Psoas muscle (tissue), 8 donors: ENCODE data around the gene ST6GALNAC6. TPM values are rescaled to one million over a fixed set of nuclear protein-coding genes. Genes with fewer than 3 reads are reported as not detected.

Source experiments
- ATAC-seq, 4 donors: fragments of 200-7000 bp; cut with Tn5 transposase; one replicate each; pipeline ENCODE4 v1.9.1; 2020; ENCODE audit warnings: moderate library complexity in 3 of 4, mild to moderate bottlenecking in 2 of 4
- DNase-seq, 2 donors: peaks; one replicate each; pipeline ENCODE4 v3.0.0-alpha.2; 2020
- H3K27ac ChIP-seq: fragments of 200-600 bp; one replicate; pipeline ENCODE4 v1.8.0; 2022
- H3K27me3 ChIP-seq, 3 donors: fragments of 200-600 bp in 1 of 3; one replicate each; pipeline versions ENCODE4 v1.6.1 to v1.8.0; 2013 to 2022; ENCODE audit warnings: low read length in 2 of 3, mild to moderate bottlenecking in 2 of 3, moderate library complexity in 1 of 3; ENCODE audit not compliant: insufficient read depth in 3 of 3
- H3K36me3 ChIP-seq, 2 donors: fragments of 200-600 bp in 1 of 2; one replicate each; pipeline versions ENCODE4 v1.6.1 to v1.8.0; 2013 to 2022; ENCODE audit warnings: low read depth in 1 of 2, mild to moderate bottlenecking in 1 of 2, moderate library complexity in 1 of 2; ENCODE audit not compliant: insufficient read depth in 1 of 2
- H3K4me1 ChIP-seq: fragments of 200-600 bp; one replicate; pipeline ENCODE4 v1.8.0; 2022
- H3K4me3 ChIP-seq: fragments of 200-600 bp; one replicate; pipeline ENCODE4 v1.8.0; 2022; ENCODE audit warnings: mild to moderate bottlenecking
- H3K9me3 ChIP-seq: fragments of 200-600 bp; one replicate; pipeline ENCODE4 v1.8.0; 2022
- CTCF ChIP-seq: fragments of 200-600 bp; IDR thresholded peaks from one replicate; pipeline ENCODE4 v1.8.0; 2022; ENCODE audit warnings: antibody characterized with exemption
- WGBS, 3 donors: extraction: QIAGEN DNeasy Blood & Tissue Kit; methylation state at CpG; one replicate each; pipeline versions ENCODE4 v1.1.6 to v1.1.7; 2013; 5-methylcytosine and 5-hydroxymethylcytosine counted together
- intact Hi-C, 2 donors: fragments of 100-400 bp; cut with DNase I; formaldehyde crosslinking; loops; one replicate each; pipeline versions ENCODE4 v1.11.0 to v1.14.2; 2022
- polyA plus RNA-seq, 3 donors: library from polyadenylated mRNA; stranded (reverse); fragments of 200-250 nt; gene quantifications; one replicate each; pipeline ENCODE4 v1.2.3, GENCODE V29; 2013
- total RNA-seq, 4 donors: library from RNA; stranded (reverse); fragmentation: NEBNext Ultra II Directional in 2 of 4; extraction: Animal tissue kit (Norgen Biotek cat#: 25700) in 2 of 4; gene quantifications; one replicate each; pipeline versions ENCODE4 v1.2.1 to v1.2.4, GENCODE V29; 2021 to 2023
- donor health status: healthy with polysubstance abuse.
- donor health status: DM: no; HTN: no; CAD: no; lungs with moderate emphysema.
- donor health status: Bipolar disorder and iron deficiency.
- donor health status: healthy.
- donor health status: DM: yes; HTN: yes; CAD: no.
- donor health status: DM: no; HTN: no; CAD: no.
- donor health status: DM: no; HTN: no; CAD: no.
- donor health status: DM: yes; HTN: yes; CAD: no.

Gene ST6GALNAC6
- total and polyA plus RNA-seq, 7 donors, result 18.5 to 35.5 (median 25.0) TPM

DNA sequence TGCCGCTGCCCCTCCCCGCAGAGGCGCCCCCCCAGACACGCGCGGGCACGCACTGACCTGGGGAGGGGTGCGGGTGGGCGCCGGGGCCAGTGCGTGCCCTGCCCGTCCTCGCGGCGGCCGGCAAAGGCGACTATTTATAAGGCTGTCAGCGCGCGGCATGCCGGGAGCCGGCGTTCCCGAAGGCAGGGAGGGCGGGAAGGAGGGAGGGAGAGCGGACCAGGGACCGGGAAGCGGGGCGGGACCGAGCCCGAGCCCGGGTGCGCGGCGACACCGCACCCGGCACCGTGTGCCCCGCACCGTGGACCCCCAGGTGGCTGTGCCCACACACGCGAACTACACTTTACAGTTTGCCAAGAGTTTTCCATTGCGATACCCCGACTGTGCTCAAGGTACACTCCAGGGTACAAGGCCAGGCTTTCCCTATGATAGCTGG, 21.8 kb downstream of the ST6GALNAC6 start, which contains the start of gene AK1:
Gene AK1 (minus strand): TSS at position 110 of the 433 bp plus-strand sequence. CDS start 3,058 bp downstream, outside the sequence.
- Histone ChIP-seq H3K9me3 (no peaks in the 10 kb centered on the region), H3K4me1 (peaks cover 41% of the 10 kb centered on the region), H3K27me3 (no peaks in the 10 kb centered on the region), H3K36me3 (peaks cover 0 to 9% of the 10 kb centered on the region in 2 donors), H3K27ac (peak within 1 kb of the TSS; percentile 85), H3K4me3 (peak within 1 kb of the TSS; percentile 78)
- ATAC-seq, result peak; percentile 75 to 83 (median 78)
- intact Hi-C loops, result loop anchor here in 1 of 2 donors (5.0 kb wide), 1 partner anchor 90 kb away; the partner anchor contains the start of gene CDK9
- peak; percentile 83 to 89 for DNase-seq
- 0 to 1% (median 1%) methylated on average over 26 to 44 of the region's 44 CpGs for WGBS, 3 donors
- TF ChIP-seq CTCF, result no peak

GRCh38 chr9:127876764-127877562, 22.4 kb downstream of the ST6GALNAC6 start:
- Histone ChIP-seq H3K9me3 (no peaks in the 10 kb centered on the region), H3K27ac (peak overlapping the region; percentile 85), H3K4me3 (peak overlapping the region; percentile 78), H3K4me1 (peaks cover 41% of the 10 kb centered on the region), H3K27me3 (no peaks in the 10 kb centered on the region), H3K36me3 (peaks cover 0 to 15% of the 10 kb centered on the region in 2 donors)
- intact Hi-C loops, result loop anchor here in 1 of 2 donors (5.0 kb wide), 1 partner anchor 90 kb away; the partner anchor contains the start of gene CDK9
- peak; percentile 41 to 74 for DNase-seq
- TF ChIP-seq CTCF, result no peak
- 11 to 22% (median 14%) methylated on average over 17 to 26 of the region's 26 CpGs for WGBS, 3 donors
- peak; percentile 36 to 55 (median 52) for ATAC-seq

- H3K4me3 ChIP-seq, result peak overlapping the region; percentile 78
- no peaks in the 10 kb centered on the region for H3K27me3 ChIP-seq
- peak overlapping the region; percentile 85 for H3K27ac ChIP-seq
- peaks cover 41% of the 10 kb centered on the region for H3K4me1 ChIP-seq
- DNase-seq (no peak), ATAC-seq (peak in 3 of 4 donors; percentile 10 to 57 (median 39))
- 21 to 42% (median 33%) methylated on average over 12 to 14 of the region's 14 CpGs for WGBS, 3 donors
- TF ChIP-seq CTCF, result peak; percentile 15
- no peaks in the 10 kb centered on the region for H3K9me3 ChIP-seq
- intact Hi-C loops, result loop anchor here in 1 of 2 donors (5.0 kb wide), 1 partner anchor 89 kb away; the partner anchor contains the start of gene CDK9
- peaks cover 0 to 23% of the 10 kb centered on the region in 2 donors for H3K36me3 ChIP-seq
Observed at GRCh38 chr9:127876026-127876763, 23.2 kb downstream of the ST6GALNAC6 start.

DNA sequence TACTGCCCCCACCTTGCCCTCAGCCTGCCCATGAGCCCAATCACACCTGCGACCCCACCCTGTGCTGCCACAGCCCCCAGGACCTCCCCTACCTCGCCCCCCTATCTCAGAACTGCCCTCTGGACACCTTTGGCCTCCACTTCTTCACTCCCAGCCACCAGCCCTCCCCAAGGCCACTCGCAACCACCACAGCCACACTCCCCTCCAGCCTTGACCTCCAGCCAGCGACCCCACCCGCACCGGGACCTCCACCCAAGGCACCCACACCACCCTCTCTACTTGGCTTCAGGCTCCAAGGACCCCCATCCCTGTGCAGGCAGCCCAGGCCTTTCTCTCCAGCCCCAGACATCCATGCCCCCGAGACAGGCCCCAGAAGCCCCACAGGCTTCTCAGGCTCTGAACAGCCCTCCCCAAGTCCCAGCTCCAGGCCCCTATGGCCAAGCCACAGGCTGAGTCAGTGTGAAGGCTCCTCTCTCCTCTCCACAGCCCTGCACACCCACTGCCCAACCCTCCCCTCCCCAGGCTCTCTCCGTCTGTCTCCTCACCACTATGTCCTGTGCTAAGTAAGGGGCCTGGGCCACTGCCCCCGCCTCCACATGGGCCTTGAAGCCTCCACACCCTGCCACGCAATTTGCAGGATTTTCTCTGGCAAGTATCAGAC, 24.0 kb downstream of the ST6GALNAC6 start:
- 65 to 75% (median 66%) methylated on average over 10 of the region's 10 CpGs for whole genome bisulfite sequencing, 3 donors
- Histone ChIP-seq H3K9me3 (no peaks in the 10 kb centered on the region), H3K4me3 (peak overlapping the region; percentile 78), H3K4me1 (peaks cover 41% of the 10 kb centered on the region), H3K27ac (peak overlapping the region; percentile 85), H3K27me3 (no peaks in the 10 kb centered on the region), H3K36me3 (peaks cover 0 to 30% of the 10 kb centered on the region in 2 donors)
- intact Hi-C loops, result loop anchor here in 1 of 2 donors (5.0 kb wide), 1 partner anchor 88 kb away; the partner anchor contains the start of gene CDK9
- ATAC-seq (peak; percentile 12 to 19 (median 14)), DNase-seq (no peak)
- TF ChIP-seq CTCF, result no peak
